ENCODE measurements around the gene KRT4.

- TF ChIP-seq CTCF (IDR thresholded peaks at IDR 0.05) = no peak
- TF ChIP-seq POLR2A (IDR thresholded peaks at IDR 0.05) = no peak
These were observed 32.0 kb upstream of the KRT4 start for GRCh38 chr12:52845946-52846345.

Measured in tibial nerve (tissue), 3 donors.